HG02571 (cell line): ENCODE results near the gene CNTROB.

Source experiments
- ATAC-seq: cut with Tn5 transposase; IDR thresholded peaks from one replicate; pipeline ENCODE4 v1.9.1; 2021; ENCODE audit warnings: mild to moderate bottlenecking, moderate library complexity; ENCODE audit not compliant: unreplicated experiment

The CNTROB gene

GRCh38 chr17:7903154-7904103 lies 28.6 kb upstream of the CNTROB start:
- ATAC-seq: no peak

- ATAC-seq: no peak
Measured at GRCh38 chr17:7909089-7909488, 22.9 kb upstream of the CNTROB start.

- ATAC-seq: no peak
Measured at GRCh38 chr17:7910281-7910680, 21.7 kb upstream of the CNTROB start.

- ATAC-seq: no peak
Measured at GRCh38 chr17:7910711-7911110, 21.3 kb upstream of the CNTROB start.

- ATAC-seq: no peak
Measured at GRCh38 chr17:7911116-7911515, 20.9 kb upstream of the CNTROB start.

- ATAC-seq: no peak
Measured at GRCh38 chr17:7912927-7913524, 19.0 kb upstream of the CNTROB start.

- ATAC-seq: no peak
Measured at GRCh38 chr17:7915179-7915610, 16.8 kb upstream of the CNTROB start.

- ATAC-seq: peak; percentile 68
Measured at GRCh38 chr17:7915611-7916384, 16.2 kb upstream of the CNTROB start, which contains the start of gene RNF227. TSS of gene RNF227 (minus strand) at chr17:7916289. CDS start at chr17:7916195, 94 bp downstream.

- ATAC-seq: no peak
Measured at GRCh38 chr17:7916385-7916682, 15.7 kb upstream of the CNTROB start.

- no peak for ATAC-seq
Measured at GRCh38 chr17:7916808-7917207, 15.2 kb upstream of the CNTROB start.

- no peak for ATAC-seq
Measured at GRCh38 chr17:7922269-7922844, 9.6 kb upstream of the CNTROB start.

GRCh38 chr17:7922845-7923628 lies 9.0 kb upstream of the CNTROB start:
- ATAC-seq: no peak

- ATAC-seq: no peak
Measured at GRCh38 chr17:7927596-7927995, 4.4 kb upstream of the CNTROB start.

- ATAC-seq: no peak
Measured at GRCh38 chr17:7929158-7930023, 2.6 kb upstream of the CNTROB start, which contains the start of gene KCNAB3. TSS of gene KCNAB3 (minus strand) at chr17:7929856. CDS start at chr17:7929435, 421 bp downstream.

- no peak for ATAC-seq
Measured at GRCh38 chr17:7930841-7931631, 970 bp upstream of the CNTROB start.

- peak; percentile 8 for ATAC-seq
Measured at GRCh38 chr17:7932483-7932891, 481 bp downstream of the CNTROB start.

GRCh38 chr17:7932949-7933348 lies 943 bp downstream of the CNTROB start:
- ATAC-seq: no peak

GRCh38 chr17:7935859-7936258 lies 3.9 kb downstream of the CNTROB start:
- ATAC-seq: no peak
